Spinal cord (tissue), 10 donors: ENCODE results near the gene GXYLT2. TPM values are rescaled to one million over a fixed set of nuclear protein-coding genes. Genes with fewer than 3 reads are reported as not detected.

ENCODE experiments used
- DNase-seq, 6 donors: peaks; one replicate each; pipeline versions ENCODE4 v3.0.0 to v3.0.0-alpha.2; 2013 to 2015; ENCODE audit warnings: low spot score in 6 of 6, low read depth in 4 of 6
- H3K27ac ChIP-seq: one replicate; pipeline ENCODE4 v1.5.1; 2013; ENCODE audit warnings: low read depth, low read length, control low read depth
- H3K27me3 ChIP-seq: one replicate; pipeline ENCODE4 v1.6.1; 2013; ENCODE audit warnings: low read length; ENCODE audit not compliant: control insufficient read depth, insufficient read depth
- H3K36me3 ChIP-seq: one replicate; pipeline ENCODE4 v1.6.1; 2013; ENCODE audit warnings: low read length; ENCODE audit not compliant: control insufficient read depth, insufficient read depth
- H3K4me1 ChIP-seq: one replicate; pipeline ENCODE4 v1.6.1; 2013; ENCODE audit warnings: low read length; ENCODE audit not compliant: control insufficient read depth, insufficient read depth
- H3K4me3 ChIP-seq: one replicate; pipeline ENCODE4 v1.5.1; 2013; ENCODE audit warnings: low read depth, low read length, control low read depth
- H3K9me3 ChIP-seq: one replicate; pipeline ENCODE4 v1.6.1; 2013; ENCODE audit warnings: low read length; ENCODE audit not compliant: control insufficient read depth, insufficient read depth
- WGBS: methylation state at CpG from one replicate; pipeline ENCODE4 v1.1.5; 2013; ENCODE audit warnings: missing lambda C conversion rate; ENCODE audit not compliant: insufficient coverage; 5-methylcytosine and 5-hydroxymethylcytosine counted together
- polyA plus RNA-seq, 2 donors: library from polyadenylated mRNA; unstranded; fragments of 120-200 nt; gene quantifications; one replicate each; pipeline ENCODE4 v1.2.1, GENCODE V29; 2013; ENCODE audit not compliant: insufficient read length in 2 of 2
- total RNA-seq, 2 donors: library from RNA; depleted of rRNA in 1 of 2; stranded (reverse); fragments of 120-200 nt in 1 of 2; fragments of >200 nt in 1 of 2; gene quantifications; one replicate each; pipeline versions ENCODE4 v1.2.3 to v1.2.4, GENCODE V29; 2013 to 2014
- donor health status: healthy.

The GXYLT2 gene
- total and polyA plus RNA-seq, 4 donors: 5.9 to 30.9 (median 17.9) TPM

GRCh38 chr3:72906154-72906553 is 18.3 kb downstream of the GXYLT2 start:
- H3K4me3 ChIP-seq: no peak overlapping the region
- DNase-seq: no peak
- H3K4me1 ChIP-seq: peaks cover 15% of the 10 kb centered on the region
- no peak overlapping the region for H3K27ac ChIP-seq
- H3K9me3 ChIP-seq: no peaks in the 10 kb centered on the region
- H3K27me3 ChIP-seq: no peaks in the 10 kb centered on the region
- WGBS: 47% methylated on average over 4 of the region's 6 CpGs
- H3K36me3 ChIP-seq: no peaks in the 10 kb centered on the region

GRCh38 chr3:72907131-72907711 is 19.4 kb downstream of the GXYLT2 start:
- peaks cover 15% of the 10 kb centered on the region for H3K4me1 ChIP-seq
- no peak overlapping the region for H3K4me3 ChIP-seq
- 42% methylated on average over 3 of the region's 4 CpGs for WGBS
- peak in 3 of 6 donors; percentile 51 to 85 (median 77) for DNase-seq
- H3K27me3 ChIP-seq: no peaks in the 10 kb centered on the region
- H3K27ac ChIP-seq: no peak overlapping the region
- H3K9me3 ChIP-seq: no peaks in the 10 kb centered on the region
- H3K36me3 ChIP-seq: no peaks in the 10 kb centered on the region

GRCh38 chr3:72907731-72908620 is 20.1 kb downstream of the GXYLT2 start:
- Histone ChIP-seq H3K27ac (no peak overlapping the region), H3K4me1 (peaks cover 15% of the 10 kb centered on the region), H3K4me3 (no peak overlapping the region), H3K9me3 (no peaks in the 10 kb centered on the region), H3K27me3 (no peaks in the 10 kb centered on the region), H3K36me3 (no peaks in the 10 kb centered on the region)
- peak in 2 of 6 donors; percentile 25 to 64 for DNase-seq
- 66% methylated on average over 10 of the region's 14 CpGs for WGBS

- DNase-seq: no peak
- no peaks in the 10 kb centered on the region for H3K9me3 ChIP-seq
- H3K27ac ChIP-seq: no peak overlapping the region
- WGBS: 100% methylated on average over 3 of the region's 3 CpGs
- no peak overlapping the region for H3K4me3 ChIP-seq
- H3K4me1 ChIP-seq: peaks cover 15% of the 10 kb centered on the region
- no peaks in the 10 kb centered on the region for H3K36me3 ChIP-seq
- H3K27me3 ChIP-seq: no peaks in the 10 kb centered on the region
Observed at GRCh38 chr3:72909591-72909990, 21.7 kb downstream of the GXYLT2 start.

- no peak for DNase-seq
- 40% methylated on average over 1 of the region's 2 CpGs for WGBS
- no peak overlapping the region for H3K4me3 ChIP-seq
Observed at GRCh38 chr3:72912532-72912931, 24.7 kb downstream of the GXYLT2 start.

GRCh38 chr3:72914383-72914782 is 26.5 kb downstream of the GXYLT2 start:
- Histone ChIP-seq H3K9me3 (no peaks in the 10 kb centered on the region), H3K27ac (no peak overlapping the region), H3K4me3 (no peak overlapping the region), H3K27me3 (no peaks in the 10 kb centered on the region), H3K36me3 (no peaks in the 10 kb centered on the region), H3K4me1 (no peaks in the 10 kb centered on the region)
- WGBS: 95% methylated on average over 12 of the region's 14 CpGs
- DNase-seq: no peak

More at GRCh38 chr3:72912532-72912931, 24.7 kb downstream of the GXYLT2 start:
- Histone ChIP-seq H3K27me3 (no peaks in the 10 kb centered on the region), H3K9me3 (no peaks in the 10 kb centered on the region), H3K27ac (no peak overlapping the region), H3K4me1 (peaks cover 8% of the 10 kb centered on the region), H3K36me3 (no peaks in the 10 kb centered on the region)

GRCh38 chr3:72916250-72916649 is 28.4 kb downstream of the GXYLT2 start:
- no peaks in the 10 kb centered on the region for H3K36me3 ChIP-seq
- no peak for DNase-seq
- no peaks in the 10 kb centered on the region for H3K27me3 ChIP-seq
- H3K4me1 ChIP-seq: no peaks in the 10 kb centered on the region
- WGBS: no CpG with 5 or more reads among the region's 2 CpGs
- no peak overlapping the region for H3K27ac ChIP-seq
- no peak overlapping the region for H3K4me3 ChIP-seq
- no peaks in the 10 kb centered on the region for H3K9me3 ChIP-seq

- DNase-seq: no peak
- 100% methylated on average over 4 of the region's 8 CpGs for WGBS
Observed at GRCh38 chr3:72919520-72919919, 31.7 kb downstream of the GXYLT2 start.

GRCh38 chr3:72924055-72924454 is 36.2 kb downstream of the GXYLT2 start:
- Histone ChIP-seq H3K4me3 (no peak overlapping the region), H3K4me1 (no peaks in the 10 kb centered on the region), H3K9me3 (no peaks in the 10 kb centered on the region), H3K27ac (no peak overlapping the region), H3K36me3 (no peaks in the 10 kb centered on the region), H3K27me3 (peaks cover 3% of the 10 kb centered on the region)
- WGBS: no CpG with 5 or more reads among the region's 3 CpGs
- no peak for DNase-seq

More at GRCh38 chr3:72919520-72919919, 31.7 kb downstream of the GXYLT2 start:
- H3K4me3 ChIP-seq: no peak overlapping the region
- H3K36me3 ChIP-seq: no peaks in the 10 kb centered on the region
- no peaks in the 10 kb centered on the region for H3K4me1 ChIP-seq
- no peaks in the 10 kb centered on the region for H3K9me3 ChIP-seq
- no peaks in the 10 kb centered on the region for H3K27me3 ChIP-seq
- H3K27ac ChIP-seq: no peak overlapping the region
